Ascending aorta (tissue), 2 donors: Measurements from ENCODE around the gene AOPEP. TPM values are rescaled to one million over a fixed set of nuclear protein-coding genes. Genes with fewer than 3 reads are reported as not detected.

Experiments used
- DNase-seq, 2 donors: peaks; one replicate each; pipeline ENCODE4 v3.0.0-alpha.2; 2019; ENCODE audit warnings: low spot score in 2 of 2
- H3K27ac ChIP-seq, 2 donors: fragments of 200-600 bp; sonication (generic); one replicate each; pipeline ENCODE4 v1.5.1; 2016 to 2017; ENCODE audit warnings: mild to moderate bottlenecking in 1 of 2
- H3K27me3 ChIP-seq: fragments of 200-600 bp; sonication (generic); one replicate; pipeline ENCODE4 v1.5.1; 2017
- H3K36me3 ChIP-seq, 2 donors: fragments of 200-600 bp; sonication (generic); one replicate each; pipeline ENCODE4 v1.5.1; 2016
- H3K4me1 ChIP-seq, 2 donors: fragments of 200-600 bp; sonication (generic); one replicate each; pipeline ENCODE4 v1.5.1; 2016 to 2017; ENCODE audit warnings: mild to moderate bottlenecking in 1 of 2
- H3K4me3 ChIP-seq, 2 donors: fragments of 200-600 bp; sonication (generic); one replicate each; pipeline ENCODE4 v1.5.1; 2016 to 2017; ENCODE audit warnings: mild to moderate bottlenecking in 1 of 2
- H3K9me3 ChIP-seq, 2 donors: fragments of 200-600 bp; sonication (generic); one replicate each; pipeline ENCODE4 v1.5.1; 2016
- intact Hi-C: fragments of 100-400 bp; cut with DNase I; formaldehyde crosslinking; loops from one replicate; pipeline ENCODE4 v1.15.1; 2023
- total RNA-seq: library from RNA; depleted of rRNA; stranded (reverse); fragments of >200 nt; gene quantifications from one replicate; pipeline ENCODE4 v1.1.0, GENCODE V29; 2016
- TF ChIP-seq, protein P1 (sequence below), 3 experiments: fragments of 200-600 bp in 2 of 3; fragments of 450-650 bp in 1 of 3; sonication (generic) in 2 of 3; IDR thresholded peaks; one replicate each; pipeline ENCODE4 v1.5.1; 2016 to 2019; ENCODE audit warnings: antibody characterized with exemption in 3 of 3, mild to moderate bottlenecking in 1 of 3, moderate library complexity in 1 of 3

Gene AOPEP
- total RNA-seq, 1 donor from 2014 or later: 333 TPM

DNA sequence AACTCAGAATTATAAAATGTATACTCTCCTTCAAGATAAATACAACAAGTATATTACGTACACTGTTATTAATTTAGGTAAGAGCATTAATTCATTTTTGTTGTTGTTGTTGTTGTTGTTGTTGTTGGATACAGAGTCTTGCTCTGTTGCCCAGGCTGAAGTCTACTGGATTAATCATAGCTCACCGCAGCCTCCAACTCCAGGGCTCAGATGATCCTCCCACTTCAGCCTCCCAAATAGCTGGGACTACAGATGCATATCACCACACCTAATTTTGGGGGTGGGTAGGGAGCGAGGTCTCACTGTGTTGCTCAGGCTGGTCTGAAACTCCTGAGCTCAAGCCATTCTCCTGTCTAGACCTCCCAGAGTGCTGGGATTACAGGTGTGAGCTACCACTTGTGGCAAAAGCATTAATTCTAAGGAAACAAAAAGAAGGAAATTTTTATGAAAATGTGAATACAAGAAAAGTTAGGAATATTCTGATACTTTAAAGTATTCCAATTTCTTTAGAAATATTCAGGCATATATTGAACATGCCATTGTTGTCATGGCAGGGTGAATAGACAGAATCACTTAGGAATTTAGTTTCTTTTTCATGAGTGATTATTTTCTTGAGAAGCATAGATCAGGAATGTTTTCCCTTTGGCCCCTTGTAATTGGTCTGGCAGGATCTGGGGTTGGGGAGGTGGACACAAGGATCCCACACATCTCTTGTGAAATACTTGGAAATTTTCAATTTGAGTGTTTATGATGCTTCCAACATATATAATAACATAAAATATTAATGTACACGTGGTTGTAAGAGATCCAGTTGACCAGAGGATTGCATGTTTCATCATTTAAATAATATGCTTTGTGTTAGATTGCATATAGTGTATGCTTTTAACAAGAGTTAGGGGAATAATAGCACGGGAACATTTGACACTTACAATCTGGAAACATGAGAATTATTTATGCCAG is 327.4 kb downstream of the AOPEP start:
- no peak for DNase-seq
- TF ChIP-seq, protein P1, sequence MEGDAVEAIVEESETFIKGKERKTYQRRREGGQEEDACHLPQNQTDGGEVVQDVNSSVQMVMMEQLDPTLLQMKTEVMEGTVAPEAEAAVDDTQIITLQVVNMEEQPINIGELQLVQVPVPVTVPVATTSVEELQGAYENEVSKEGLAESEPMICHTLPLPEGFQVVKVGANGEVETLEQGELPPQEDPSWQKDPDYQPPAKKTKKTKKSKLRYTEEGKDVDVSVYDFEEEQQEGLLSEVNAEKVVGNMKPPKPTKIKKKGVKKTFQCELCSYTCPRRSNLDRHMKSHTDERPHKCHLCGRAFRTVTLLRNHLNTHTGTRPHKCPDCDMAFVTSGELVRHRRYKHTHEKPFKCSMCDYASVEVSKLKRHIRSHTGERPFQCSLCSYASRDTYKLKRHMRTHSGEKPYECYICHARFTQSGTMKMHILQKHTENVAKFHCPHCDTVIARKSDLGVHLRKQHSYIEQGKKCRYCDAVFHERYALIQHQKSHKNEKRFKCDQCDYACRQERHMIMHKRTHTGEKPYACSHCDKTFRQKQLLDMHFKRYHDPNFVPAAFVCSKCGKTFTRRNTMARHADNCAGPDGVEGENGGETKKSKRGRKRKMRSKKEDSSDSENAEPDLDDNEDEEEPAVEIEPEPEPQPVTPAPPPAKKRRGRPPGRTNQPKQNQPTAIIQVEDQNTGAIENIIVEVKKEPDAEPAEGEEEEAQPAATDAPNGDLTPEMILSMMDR (IDR thresholded peaks at IDR 0.05): no peak
- peak overlapping the region; percentile 84 to 95 for H3K27ac ChIP-seq
- H3K36me3 ChIP-seq: no peaks in the 10 kb centered on the region
- peak overlapping the region in 1 of 2 donors; percentile 67 for H3K4me3 ChIP-seq
- no peaks in the 10 kb centered on the region for H3K27me3 ChIP-seq
- H3K9me3 ChIP-seq: no peaks in the 10 kb centered on the region
- intact Hi-C loops: no loop called here
- H3K4me1 ChIP-seq: peaks cover 4 to 59% of the 10 kb centered on the region in 2 donors

DNA sequence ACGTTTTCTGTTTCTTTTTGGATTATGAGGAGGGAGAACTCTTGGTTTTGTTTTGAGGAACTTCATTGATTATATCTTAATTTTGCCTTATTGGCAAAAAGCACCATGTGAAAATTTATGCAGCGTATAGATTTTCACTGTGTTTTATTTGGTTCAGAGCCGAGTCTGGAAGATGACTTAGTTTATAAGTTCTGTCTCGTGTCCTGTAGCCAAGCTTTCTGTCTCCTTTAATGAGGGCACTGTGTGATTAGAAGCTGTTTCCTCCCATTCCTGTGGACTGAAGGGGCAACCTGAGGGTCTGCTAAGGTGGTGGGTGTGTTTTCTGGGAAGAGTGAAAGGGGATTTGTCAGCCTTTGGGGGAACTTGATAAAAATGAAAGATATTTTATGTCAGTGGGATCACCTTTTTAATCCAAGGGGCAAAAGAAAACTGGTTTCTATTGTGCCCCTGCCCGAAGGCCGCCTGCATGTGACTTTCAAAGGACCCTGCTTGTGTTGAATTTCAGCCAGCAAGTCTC is 328.9 kb downstream of the AOPEP start:
- peak overlapping the region; percentile 42 to 67 for H3K4me3 ChIP-seq
- H3K27me3 ChIP-seq: no peaks in the 10 kb centered on the region
- peaks cover 4 to 64% of the 10 kb centered on the region in 2 donors for H3K4me1 ChIP-seq
- H3K27ac ChIP-seq: peak overlapping the region; percentile 84 to 95
- no peaks in the 10 kb centered on the region for H3K36me3 ChIP-seq
- no peaks in the 10 kb centered on the region for H3K9me3 ChIP-seq
- TF ChIP-seq, protein P1 (IDR thresholded peaks at IDR 0.05): no peak
- intact Hi-C loops: no loop called here
- no peak for DNase-seq

GRCh38 chr9:95055851-95056551 is 329.5 kb downstream of the AOPEP start:
- TF ChIP-seq, protein P1 (IDR thresholded peaks at IDR 0.05): no peak
- H3K27me3 ChIP-seq: no peaks in the 10 kb centered on the region
- H3K4me1 ChIP-seq: peaks cover 4 to 66% of the 10 kb centered on the region in 2 donors
- no peaks in the 10 kb centered on the region for H3K9me3 ChIP-seq
- intact Hi-C loops: no loop called here
- no peak for DNase-seq
- H3K27ac ChIP-seq: peak overlapping the region; percentile 84 to 95
- H3K4me3 ChIP-seq: peak overlapping the region; percentile 42 to 67
- H3K36me3 ChIP-seq: no peaks in the 10 kb centered on the region

DNA sequence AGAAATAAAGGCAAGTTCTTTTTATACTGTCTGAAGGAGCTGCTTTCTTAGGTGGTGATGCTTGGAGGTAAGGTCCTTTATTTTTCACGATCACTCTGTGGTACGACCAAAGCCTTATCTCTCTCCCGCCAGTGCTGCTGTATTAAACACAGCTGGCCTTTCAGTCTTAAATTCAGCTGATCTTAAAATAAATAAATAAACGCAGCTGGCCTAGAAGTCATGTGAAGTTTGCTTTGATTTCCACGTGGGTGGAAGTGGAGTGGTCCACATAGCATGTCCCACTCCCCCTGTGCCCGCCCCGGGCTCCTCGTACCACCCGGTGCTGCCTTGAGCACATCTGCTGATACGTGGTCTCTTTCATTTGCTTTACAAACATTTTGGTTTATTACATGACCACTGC is 330.6 kb downstream of the AOPEP start:
- no peak for DNase-seq
- Histone ChIP-seq H3K27ac (peak overlapping the region; percentile 84 to 95), H3K4me1 (peaks cover 4 to 69% of the 10 kb centered on the region in 2 donors), H3K27me3 (no peaks in the 10 kb centered on the region), H3K4me3 (peak overlapping the region; percentile 42 to 67), H3K9me3 (no peaks in the 10 kb centered on the region), H3K36me3 (peaks cover 0 to 2% of the 10 kb centered on the region in 2 donors)
- intact Hi-C loops: no loop called here
- TF ChIP-seq, protein P1 (IDR thresholded peaks at IDR 0.05): no peak

GRCh38 chr9:95058121-95058785 is 331.8 kb downstream of the AOPEP start:
- peak overlapping the region; percentile 84 to 95 for H3K27ac ChIP-seq
- H3K36me3 ChIP-seq: peaks cover 1 to 12% of the 10 kb centered on the region in 2 donors
- H3K4me3 ChIP-seq: peak overlapping the region; percentile 45 to 67
- no peaks in the 10 kb centered on the region for H3K27me3 ChIP-seq
- H3K9me3 ChIP-seq: no peaks in the 10 kb centered on the region
- no peak for DNase-seq
- TF ChIP-seq, protein P1 (IDR thresholded peaks at IDR 0.05): no peak
- peaks cover 14 to 77% of the 10 kb centered on the region in 2 donors for H3K4me1 ChIP-seq
- intact Hi-C loops: no loop called here
